HG03565 (cell line): ENCODE measurements around the gene GPR171.

ENCODE experiments used
- ATAC-seq: cut with Tn5 transposase; IDR thresholded peaks from one replicate; pipeline ENCODE4 v1.9.1; 2021; ENCODE audit warnings: mild to moderate bottlenecking, moderate library complexity; ENCODE audit not compliant: unreplicated experiment

GPR171 gene

DNA sequence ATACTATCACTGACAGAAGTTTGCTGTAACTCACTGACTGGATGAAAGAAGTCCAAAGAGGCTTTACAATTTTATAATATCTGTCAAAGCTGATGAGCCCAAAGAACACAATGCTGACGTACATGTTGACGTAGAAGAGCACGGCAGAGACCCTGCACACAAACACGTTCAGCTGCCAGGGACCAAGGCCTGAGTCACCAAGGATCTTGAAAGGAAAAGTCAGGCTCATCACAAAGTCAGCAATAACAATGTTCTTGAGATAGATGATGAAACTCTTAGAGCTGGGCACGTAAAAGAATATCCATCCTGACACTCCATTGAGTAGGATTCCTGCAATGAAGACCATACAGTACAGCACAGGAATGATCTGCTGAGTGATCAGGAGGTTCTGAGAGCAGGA lies 10.9 kb upstream of the GPR171 start:
- no peak for ATAC-seq

DNA sequence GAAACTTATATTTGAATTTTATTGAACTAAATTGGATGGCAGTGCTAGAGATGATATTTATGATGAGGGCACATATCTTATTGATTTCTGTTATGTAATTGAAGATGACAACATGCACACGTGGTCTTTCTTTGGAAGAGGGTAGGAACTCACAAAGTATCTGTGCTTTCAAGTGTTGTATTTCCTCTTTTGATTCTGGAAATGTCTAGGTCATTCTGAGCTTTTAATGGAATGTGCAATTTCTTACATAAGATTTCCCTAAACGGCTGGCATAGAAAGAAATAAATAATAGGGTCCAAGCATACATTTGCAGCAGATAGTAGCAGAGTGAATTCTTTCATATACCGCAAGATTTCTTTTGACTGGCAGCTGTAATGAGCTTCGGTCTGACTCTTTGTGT lies 10.1 kb upstream of the GPR171 start:
- ATAC-seq: no peak

DNA sequence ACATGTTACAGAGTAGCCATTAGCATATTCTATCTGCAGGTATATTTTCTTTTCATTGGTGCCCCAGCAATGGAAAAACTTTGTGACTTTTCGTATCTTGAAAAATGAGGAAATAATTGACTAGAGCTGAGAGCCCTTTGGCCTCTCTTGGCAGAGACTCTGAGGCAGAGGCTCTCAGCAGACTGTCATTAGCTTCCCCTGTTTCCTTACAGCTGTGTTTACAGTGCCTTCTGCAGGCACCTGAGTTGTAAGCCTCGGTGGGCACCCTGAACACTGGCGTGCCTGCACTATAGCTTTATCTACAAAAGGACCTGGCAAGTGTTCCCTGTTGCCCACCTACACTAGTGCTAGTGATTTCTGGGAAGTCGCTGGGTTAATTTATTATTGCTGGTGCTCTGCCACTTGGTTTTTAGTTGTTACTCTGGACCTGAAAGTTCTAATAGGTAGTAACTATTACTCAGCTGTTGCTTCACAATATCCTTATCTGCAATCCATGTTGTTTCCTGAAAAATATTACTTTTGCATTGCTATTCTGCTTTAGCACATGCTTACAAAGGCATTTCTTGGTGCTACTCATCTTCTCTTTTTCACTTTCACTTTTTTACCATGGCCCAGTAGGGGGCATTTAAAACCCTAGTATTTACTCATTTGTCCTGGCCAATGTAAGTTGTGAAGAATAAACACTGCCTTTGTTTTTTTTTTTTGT lies 7.8 kb upstream of the GPR171 start:
- ATAC-seq: no peak

DNA sequence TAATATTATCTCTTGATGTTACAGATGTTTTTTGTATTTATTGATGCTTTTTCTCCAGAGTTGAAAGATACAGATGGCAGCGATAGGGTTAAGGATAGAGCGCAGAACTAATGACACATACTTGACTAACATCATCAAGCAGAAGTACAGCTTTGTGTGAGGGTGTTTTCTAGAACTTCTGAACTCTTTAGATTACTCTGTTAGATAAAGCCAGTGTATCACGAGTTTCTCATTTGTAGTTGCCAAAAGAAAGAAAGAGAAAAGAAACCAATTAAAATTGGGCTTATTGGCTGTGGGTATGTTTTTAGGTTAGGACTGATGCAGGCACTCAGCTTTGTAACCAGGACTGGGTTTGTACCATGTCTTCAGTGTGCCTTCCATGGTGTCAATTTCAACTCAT lies 6.6 kb upstream of the GPR171 start:
- no peak for ATAC-seq

DNA sequence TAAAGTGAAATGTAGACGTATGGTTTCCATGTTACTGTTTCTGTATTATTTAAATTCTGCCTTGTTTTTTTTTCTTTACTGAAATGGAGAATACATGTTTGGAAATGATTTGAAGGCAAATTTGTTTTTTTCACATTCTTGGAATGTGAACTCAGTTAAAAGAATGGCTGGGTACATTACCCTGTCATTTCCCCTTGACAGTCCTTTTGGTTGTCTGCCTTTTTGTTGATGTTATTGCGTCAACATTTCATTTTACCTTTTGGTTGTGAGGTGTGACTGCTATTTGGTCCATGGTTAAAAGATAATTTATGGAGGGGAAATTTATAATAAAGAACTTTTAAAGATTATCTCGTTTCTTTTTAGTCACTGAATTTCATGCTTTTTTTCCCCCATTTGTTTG lies 3.2 kb upstream of the GPR171 start:
- ATAC-seq: no peak

DNA sequence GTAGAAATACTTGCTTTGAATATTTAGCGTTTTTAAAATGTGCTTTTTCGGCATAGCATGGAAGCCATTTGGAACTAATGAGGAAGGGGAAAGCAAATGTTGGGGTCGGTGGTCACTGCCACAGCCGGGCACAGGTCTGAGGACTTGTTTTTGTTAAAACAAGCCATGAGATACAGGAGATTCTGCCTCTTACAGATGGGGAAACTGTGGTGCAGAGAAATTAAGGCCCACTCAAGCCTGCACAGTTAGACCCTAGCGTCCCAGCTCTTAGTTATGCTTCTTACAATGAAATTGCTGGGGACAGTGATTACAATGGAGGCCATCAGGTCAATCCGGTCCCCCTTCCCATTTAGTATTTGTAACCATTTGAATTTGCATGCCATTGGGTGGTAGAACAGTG lies 2.5 kb upstream of the GPR171 start:
- ATAC-seq: no peak

DNA sequence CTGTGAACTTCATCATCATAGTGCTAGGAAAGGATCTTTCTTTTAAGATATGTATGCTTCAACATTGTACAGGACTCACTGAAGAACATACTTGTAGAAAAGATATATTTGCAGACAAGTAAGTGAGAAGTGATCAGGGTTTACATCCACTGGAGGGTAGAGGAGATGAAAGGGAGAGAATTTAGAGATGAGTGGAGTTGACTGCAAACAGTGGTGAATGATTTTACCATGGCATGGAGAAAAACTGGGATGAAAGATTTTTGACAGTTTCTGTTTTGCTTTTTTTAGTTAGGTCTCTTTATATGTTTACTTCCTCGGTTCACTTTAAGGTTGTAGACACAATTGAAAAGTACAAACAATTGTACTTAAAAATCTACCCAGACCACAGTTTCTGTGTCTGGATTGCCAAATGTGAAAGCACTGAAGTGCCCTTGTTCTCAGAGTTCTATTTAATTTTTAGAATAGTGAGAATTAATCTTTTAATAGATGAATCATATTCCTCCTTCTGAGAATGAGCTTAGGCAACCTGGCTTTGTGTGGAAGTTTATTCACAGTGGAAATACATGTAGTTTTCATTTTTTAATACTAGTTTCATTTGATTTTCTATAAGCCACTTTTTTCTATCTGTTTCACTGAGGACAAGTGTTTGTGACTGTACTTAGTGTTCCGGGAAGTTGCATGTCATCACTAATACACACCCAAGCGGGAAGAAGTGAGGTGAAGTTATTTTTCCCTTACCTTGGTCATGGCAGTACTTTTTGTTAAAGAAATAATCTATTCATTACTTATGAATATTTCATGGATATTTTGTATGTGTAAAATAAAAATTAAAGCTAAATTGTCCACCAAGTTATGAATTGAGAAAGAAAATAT lies 1.8 kb upstream of the GPR171 start:
- no peak for ATAC-seq

DNA sequence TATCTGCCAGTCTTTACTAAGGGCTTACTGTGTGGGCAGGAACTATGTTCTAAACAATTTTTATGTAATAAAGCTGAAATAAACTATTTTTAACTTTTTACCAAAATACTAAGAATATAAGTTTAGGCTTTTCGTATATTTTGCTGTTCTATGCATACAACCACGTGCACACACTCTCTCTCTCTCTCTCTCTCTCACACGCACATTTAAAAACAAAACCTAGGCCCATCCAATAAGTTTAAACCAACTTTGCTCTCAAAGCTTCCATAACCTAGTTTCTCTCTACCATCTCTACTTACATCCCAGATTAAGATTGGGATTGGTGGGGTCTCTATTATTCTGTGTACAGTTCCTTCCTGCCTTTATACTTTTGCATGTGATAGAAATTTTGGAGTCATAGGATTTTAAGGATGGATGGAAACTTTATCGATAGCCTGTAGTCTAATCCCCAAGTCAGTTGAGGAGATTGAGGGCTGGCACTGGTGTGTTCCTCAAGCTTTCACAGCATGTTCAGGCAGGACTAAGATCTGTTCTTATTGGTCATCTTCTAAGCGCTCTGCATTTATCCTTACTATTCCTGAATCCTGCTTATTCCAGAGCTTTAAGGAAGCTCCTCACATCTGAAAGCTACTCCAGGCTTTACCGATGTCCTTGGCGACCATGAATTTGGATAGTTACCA lies 1.8 kb downstream of the GPR171 start:
- no peak for ATAC-seq

DNA sequence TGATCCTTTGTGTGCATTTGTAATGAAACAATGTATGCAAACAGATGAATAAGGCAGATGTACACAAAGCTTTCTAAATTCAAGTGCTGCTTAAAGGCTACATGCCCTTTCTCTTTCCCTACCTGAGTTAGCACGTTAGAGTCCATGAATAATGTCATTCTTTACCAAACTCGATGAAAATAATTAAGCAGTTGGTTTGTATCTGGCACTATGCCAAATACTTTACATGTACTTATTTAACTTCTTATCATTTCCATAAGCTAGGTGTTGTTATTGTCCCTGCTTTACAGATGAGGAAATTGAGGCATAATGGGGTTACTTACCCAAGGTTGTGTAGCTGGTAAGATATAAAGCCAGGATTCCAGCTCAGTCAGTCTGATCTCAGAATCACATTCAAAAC lies 2.4 kb downstream of the GPR171 start:
- ATAC-seq: no peak

DNA sequence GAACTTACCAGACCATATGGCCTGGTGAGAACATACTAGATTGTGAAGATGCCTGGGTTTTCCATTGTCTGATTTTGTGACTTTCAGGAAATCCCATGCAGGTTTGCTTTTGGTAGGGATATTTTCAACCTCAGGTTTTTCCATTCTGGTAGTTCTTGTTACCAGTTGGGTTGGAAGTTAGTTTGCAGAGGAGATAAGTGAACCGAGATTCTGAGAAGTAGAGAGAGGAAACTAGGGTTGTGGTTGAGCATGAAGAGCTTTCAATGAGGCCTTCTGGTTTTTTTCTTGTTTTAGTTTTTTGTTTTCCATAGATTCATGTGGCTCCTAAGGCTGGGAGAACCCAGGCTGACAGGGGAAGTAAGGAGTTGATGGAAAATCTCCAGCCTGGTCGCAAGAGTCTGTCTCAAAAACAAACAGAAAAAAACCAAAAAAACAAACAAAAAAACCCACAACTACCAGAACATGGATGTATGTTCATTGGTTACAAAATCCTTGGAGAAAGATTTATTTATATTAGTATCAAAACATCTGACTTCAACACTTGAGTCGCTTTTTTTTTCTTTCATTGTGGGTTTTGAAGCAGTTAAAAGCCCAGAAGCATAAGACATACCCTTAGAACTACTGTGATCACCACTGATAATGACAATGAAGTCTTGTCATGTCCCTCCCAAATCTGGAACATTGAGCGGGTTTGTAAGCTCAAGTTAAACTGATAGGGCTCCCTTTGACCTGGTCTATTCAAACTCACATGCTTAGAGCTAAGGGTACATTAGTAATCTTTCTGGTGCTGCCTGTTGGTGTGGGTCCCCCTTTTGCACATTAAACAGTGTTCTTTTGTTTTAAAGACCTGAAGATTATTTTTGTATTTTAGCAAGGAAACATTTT lies 3.2 kb downstream of the GPR171 start:
- ATAC-seq: no peak

DNA sequence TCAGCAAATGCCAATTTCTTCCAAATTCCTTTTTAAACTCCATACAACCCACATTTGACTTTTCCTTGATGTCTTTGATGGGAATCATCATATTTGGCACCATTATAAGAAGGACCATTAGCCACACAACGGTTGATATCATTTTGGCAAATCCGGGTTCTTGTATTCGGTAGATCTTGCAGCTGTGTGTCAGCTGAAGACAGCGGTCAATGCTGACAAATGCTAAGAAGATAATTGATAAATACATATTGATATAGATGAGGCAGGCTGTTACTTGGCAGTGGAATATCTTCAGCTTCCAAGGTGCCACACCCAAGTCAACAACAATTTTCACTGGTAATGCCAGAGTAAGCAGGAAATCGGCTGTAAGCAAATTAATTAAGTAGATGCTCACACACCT lies 4.2 kb downstream of the GPR171 start:
- no peak for ATAC-seq

DNA sequence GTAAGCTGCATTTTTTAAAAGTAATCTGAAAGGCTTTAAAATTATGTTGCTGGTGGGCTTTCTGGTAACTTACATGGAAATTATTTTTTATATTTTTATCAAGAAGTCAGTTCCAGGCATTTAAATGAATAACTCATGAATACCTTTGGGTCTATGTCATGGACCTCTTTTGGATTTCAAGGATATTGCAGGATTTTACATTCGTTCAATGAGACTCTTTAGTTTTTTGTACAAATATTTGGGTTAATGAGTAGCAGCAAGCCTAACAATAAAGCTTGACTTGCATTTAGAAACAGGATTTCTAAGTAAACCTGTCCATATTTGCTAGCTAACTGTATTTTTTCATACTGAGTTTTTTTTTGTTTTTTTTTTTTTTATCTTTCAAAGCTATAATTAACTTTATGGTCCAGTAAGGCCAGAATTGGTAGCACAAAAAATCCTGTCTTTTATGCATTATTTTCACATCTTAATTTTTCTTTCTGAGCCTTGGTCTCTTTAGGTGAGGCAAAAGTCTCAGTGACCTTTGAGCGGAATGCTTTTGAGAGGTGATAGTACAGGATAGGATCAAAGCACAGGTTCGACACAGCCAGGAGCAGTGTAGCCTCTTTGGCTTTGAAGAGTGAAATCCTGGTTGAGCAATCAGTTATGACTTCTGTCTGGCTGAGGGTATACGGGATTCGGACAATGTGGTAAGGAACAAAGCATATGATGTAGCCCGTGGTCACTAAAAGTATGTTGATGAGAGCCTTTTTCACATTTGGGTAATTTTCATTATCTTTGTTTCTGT lies 4.8 kb downstream of the GPR171 start:
- ATAC-seq: no peak

DNA sequence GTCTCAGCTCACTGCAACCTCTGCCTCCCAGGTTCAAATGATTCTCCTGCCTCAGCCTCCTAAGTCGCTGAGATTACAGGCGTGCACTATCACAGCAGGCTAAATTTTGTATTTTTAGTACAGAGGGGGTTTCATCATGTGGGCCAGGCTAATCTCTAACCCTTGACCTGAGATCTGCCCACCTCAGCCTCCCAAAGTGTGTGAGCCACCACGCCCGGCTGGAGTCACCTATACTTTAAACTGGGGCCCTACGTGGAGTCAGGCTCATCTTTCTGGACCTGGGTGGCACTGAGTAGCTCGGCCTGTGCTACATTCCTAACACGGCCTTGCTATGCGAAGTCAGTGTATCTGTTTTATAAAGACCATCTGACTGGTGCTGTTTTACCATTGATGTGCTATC lies 5.8 kb downstream of the GPR171 start:
- ATAC-seq: no peak

DNA sequence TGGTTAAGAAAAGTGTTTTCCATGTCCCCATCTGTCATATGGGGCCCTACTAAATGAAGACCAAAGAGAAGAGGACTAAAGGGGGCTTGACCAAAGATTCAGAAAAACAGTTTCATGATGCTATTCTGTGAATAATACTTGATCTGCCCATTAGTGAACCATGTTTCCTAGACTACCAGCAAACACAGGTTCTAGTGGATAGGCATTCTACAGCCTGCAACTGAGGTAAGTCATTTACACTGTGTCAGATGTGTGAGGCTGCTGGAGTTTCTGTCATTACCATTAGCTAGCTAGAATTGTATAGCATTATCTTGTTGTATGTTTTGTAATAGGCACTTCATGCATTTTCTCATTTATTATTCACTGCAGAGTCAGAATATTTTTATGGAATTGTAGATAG lies 6.6 kb downstream of the GPR171 start:
- no peak for ATAC-seq

DNA sequence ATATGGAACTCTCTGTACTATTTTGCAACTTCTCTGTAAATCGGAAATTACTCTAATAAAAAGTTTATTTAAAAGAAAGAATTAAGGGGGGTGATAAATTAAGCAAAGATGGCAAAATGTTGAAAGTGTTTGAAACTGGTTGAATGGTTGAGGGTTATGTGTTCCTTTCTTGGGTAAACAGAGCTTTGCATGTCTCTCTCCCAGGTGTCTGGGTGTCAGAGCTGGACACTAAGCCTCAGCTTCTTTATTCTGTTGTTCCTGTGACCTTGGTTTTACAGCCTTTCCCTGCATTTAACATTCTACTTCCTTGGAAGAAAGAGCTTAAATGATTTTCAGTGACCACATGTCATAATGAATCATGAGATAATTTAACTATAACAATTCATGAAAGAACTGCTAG lies 7.2 kb downstream of the GPR171 start:
- no peak for ATAC-seq

DNA sequence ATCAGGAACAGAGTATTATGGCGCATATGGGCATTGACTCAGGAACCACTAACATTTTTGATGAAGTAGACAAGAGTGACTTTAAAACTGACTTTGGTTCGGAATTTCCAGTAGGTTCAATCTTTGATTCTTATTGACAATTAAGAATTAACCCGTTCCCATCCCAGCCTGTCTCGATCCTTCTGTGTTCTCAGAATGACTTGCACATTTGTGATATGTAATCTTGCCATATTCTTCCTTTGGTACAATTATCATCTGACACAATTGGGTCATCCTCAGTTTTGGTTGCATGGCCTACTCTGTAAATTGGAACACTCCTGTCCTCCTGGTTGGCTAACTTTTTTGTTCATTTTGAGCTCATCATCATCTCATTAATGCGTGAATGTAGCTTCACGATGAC lies 10.5 kb downstream of the GPR171 start:
- ATAC-seq: no peak

DNA sequence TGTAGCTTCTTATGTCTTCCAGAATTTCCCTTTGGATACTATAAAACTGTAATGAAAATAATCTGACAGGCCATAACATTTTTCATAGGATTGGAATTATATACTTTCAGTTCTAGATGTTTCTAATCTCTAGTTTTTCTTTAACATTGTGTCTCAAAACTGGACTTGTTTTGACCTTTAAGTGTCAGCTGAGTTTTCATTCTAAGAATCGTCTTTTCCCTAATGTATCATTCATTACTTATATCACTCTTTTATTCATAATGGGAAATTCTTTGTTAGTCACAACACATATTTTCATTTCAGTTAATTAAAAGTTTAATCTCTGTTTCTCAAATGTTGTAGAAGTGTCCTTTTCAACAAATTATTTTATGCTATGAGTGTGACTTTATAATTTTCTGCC lies 11.9 kb downstream of the GPR171 start:
- ATAC-seq: no peak

DNA sequence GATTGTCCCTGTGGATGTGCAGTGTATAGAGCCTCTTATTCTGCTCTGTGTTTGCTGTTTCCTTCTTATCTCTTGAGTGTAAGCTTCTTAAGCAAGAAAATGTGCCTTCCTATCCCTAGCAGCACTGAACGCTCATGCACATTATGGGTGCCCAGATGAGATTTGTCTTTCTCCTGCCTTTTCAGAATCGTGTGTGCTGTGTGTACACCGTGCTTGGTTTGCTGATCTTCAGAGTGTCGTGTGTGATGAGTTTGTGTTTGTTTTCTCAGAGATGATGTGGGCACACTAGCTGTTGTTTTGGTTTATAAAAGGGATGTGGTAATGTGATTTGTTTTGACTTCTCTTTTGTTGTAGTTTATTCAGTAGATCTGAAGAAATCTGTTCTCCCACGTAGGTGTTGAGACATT lies 19.7 kb downstream of the GPR171 start:
- no peak for ATAC-seq

DNA sequence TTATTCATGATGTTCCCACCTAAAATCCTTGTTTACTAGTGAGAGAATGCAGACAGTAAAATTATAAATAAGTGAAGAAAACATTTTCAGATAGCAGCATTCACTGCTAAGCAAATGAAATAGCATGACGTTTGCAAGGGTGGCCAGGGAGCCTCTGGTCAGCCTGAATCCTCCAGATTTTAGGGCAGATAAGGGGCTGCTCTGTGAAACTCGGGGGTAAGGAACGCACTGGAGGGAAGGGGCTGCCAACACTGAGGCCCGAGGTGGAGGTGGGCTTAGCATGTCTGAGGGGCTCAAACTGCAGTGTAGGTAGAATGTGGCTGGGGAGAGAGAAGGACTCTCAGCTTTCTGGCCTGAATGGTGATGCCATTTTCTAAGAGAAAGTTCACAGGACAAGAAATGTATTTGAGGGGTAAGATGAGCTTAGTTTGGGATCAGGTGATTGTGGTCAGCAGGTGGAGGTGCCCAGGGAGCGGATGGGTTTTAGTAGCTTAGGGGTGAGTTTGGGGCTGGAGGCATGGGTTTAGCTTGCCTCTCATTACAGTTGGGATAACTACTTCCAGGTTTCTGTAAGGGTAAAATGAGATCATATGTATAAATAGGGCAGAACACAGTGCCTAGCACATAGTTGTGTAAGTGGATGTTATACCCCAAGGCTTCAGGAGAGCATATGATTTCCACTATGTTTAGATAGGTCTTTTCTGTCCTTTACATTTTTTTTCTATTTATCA lies 20.5 kb downstream of the GPR171 start:
- no peak for ATAC-seq
